ENCODE measurements around the gene KRT79. TPM values are rescaled to one million over a fixed set of nuclear protein-coding genes. Genes with fewer than 3 reads are reported as not detected.

Gene KRT79
- total and polyA plus RNA-seq, 7 donors = 0.03 to 0.05 TPM; not detected in 5

GRCh38 chr12:52806821-52807543 is 27.1 kb downstream of the KRT79 start:
- Histone ChIP-seq H3K4me1 (no peaks in the 10 kb centered on the region), H3K9me3 (no peaks in the 10 kb centered on the region), H3K36me3 (ENCODE audit: insufficient read depth in 1 of 2, low read depth in 1 of 2) (no peaks in the 10 kb centered on the region), H3K4me3 (no peak overlapping the region), H3K27ac (no peak overlapping the region), H3K27me3 (ENCODE audit: insufficient read depth in 3 of 3, low read length in 2 of 3) (peaks cover 0 to 7% (median 0%) of the 10 kb centered on the region in 3 donors)
- intact Hi-C loops (cut with DNase I) = no loop called here
- WGBS, 3 donors = 56 to 67% (median 57%) methylated on average over 11 of the region's 11 CpGs
- ATAC-seq = no peak
- no peak for DNase-seq
- no peak for TF ChIP-seq CTCF (IDR thresholded peaks at IDR 0.05)

GRCh38 chr12:52806169-52806811 is 27.8 kb downstream of the KRT79 start:
- ATAC-seq (no peak), DNase-seq (no peak)
- WGBS, 3 donors = 94 to 95% (median 95%) methylated on average over 3 of the region's 3 CpGs
- no peaks in the 10 kb centered on the region for H3K4me1 ChIP-seq
- H3K4me3 ChIP-seq = no peak overlapping the region
- H3K36me3 ChIP-seq (ENCODE audit: insufficient read depth in 1 of 2, low read depth in 1 of 2) = no peaks in the 10 kb centered on the region
- no peak overlapping the region for H3K27ac ChIP-seq
- no peak for TF ChIP-seq CTCF (IDR thresholded peaks at IDR 0.05)
- intact Hi-C loops (cut with DNase I) = no loop called here
- H3K9me3 ChIP-seq = no peaks in the 10 kb centered on the region
- peaks cover 0 to 7% (median 0%) of the 10 kb centered on the region in 3 donors for H3K27me3 ChIP-seq (ENCODE audit: insufficient read depth in 3 of 3, low read length in 2 of 3)

- TF ChIP-seq CTCF (IDR thresholded peaks at IDR 0.05) = no peak
- Histone ChIP-seq H3K4me3 (no peak overlapping the region), H3K4me1 (no peaks in the 10 kb centered on the region), H3K9me3 (no peaks in the 10 kb centered on the region), H3K36me3 (ENCODE audit: insufficient read depth in 1 of 2, low read depth in 1 of 2) (no peaks in the 10 kb centered on the region), H3K27me3 (ENCODE audit: insufficient read depth in 3 of 3, low read length in 2 of 3) (peaks cover 0 to 7% (median 0%) of the 10 kb centered on the region in 3 donors), H3K27ac (no peak overlapping the region)
- no peak for DNase-seq
- ATAC-seq = no peak
- intact Hi-C loops (cut with DNase I) = no loop called here
- 77 to 93% (median 85%) methylated on average over 3 of the region's 3 CpGs for WGBS, 3 donors
These were observed 28.4 kb downstream of the KRT79 start for GRCh38 chr12:52805739-52806138.

- 21 to 30% (median 22%) methylated on average over 1 of the region's 1 CpG for WGBS, 3 donors
- Histone ChIP-seq H3K27me3 (ENCODE audit: insufficient read depth in 3 of 3, low read length in 2 of 3) (peaks cover 0 to 7% (median 0%) of the 10 kb centered on the region in 3 donors), H3K4me1 (no peaks in the 10 kb centered on the region), H3K36me3 (ENCODE audit: insufficient read depth in 1 of 2, low read depth in 1 of 2) (no peaks in the 10 kb centered on the region), H3K4me3 (no peak overlapping the region), H3K9me3 (no peaks in the 10 kb centered on the region), H3K27ac (no peak overlapping the region)
- DNase-seq (no peak), ATAC-seq (no peak)
- intact Hi-C loops (cut with DNase I) = no loop called here
- no peak for TF ChIP-seq CTCF (IDR thresholded peaks at IDR 0.05)
These were observed 29.1 kb downstream of the KRT79 start for GRCh38 chr12:52805000-52805399.

Measured in psoas muscle (tissue), 8 donors.